NCI-H82 treated with DMSO at 0.1 percent for 48 hours (cell line): ENCODE data around the gene SMIM20.

Experiments
- DNase-seq: peaks from one replicate; lab custom pipeline; 2025; ENCODE audit not compliant: unreplicated experiment; lab: John Stamatoyannopoulos, UW

Gene SMIM20

GRCh38 chr4:25953740-25954139, 39.7 kb downstream of the SMIM20 start:
- no peak for DNase-seq

- DNase-seq: no peak
Observed at GRCh38 chr4:25954293-25954904, 40.4 kb downstream of the SMIM20 start.

- no peak for DNase-seq
Observed at GRCh38 chr4:25955705-25956104, 41.7 kb downstream of the SMIM20 start.

- DNase-seq: no peak
Observed at GRCh38 chr4:25956260-25956659, 42.2 kb downstream of the SMIM20 start.

- DNase-seq: no peak
Observed at GRCh38 chr4:25958110-25958509, 44.1 kb downstream of the SMIM20 start.

DNA sequence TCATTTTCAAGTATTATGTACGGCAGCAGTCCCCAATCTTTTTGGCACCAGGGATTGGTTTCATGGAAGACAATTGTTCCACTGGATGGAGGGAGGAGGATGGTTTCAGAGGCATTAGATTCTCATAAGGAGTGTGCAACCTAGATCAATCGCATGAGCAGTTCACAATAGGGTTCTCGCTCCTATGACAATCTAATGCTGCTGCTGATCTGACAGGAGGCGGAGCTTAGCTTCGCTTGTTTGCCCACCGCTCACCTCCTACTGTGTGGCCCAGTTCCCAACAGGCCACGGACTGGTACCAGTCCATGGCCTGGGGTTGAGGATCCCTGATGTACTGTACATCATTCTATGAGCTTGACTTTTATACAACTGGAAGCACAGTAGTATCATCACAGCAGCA, 48.4 kb downstream of the SMIM20 start:
- no peak for DNase-seq

GRCh38 chr4:25965629-25966028, 51.6 kb downstream of the SMIM20 start:
- DNase-seq: no peak

DNA sequence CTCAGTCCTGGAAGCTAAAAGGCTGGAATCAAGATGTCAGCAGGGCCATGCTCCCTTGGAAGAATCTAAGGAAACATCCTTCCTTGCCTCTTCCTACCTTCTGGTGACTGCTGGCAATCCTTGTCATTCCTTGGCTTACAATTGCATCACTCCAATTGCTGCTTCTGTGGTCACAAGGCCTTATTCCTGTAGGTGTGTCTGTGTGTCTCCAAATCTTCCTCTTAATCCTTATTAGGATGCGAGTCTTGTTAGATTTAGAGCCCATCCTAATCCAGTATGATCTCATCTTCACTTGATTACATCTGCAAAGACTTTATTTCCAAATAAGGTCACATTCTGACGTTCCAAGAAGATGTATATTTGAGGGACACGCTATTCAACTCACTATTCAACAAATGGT, 52.2 kb downstream of the SMIM20 start:
- DNase-seq: peak; percentile 72

DNA sequence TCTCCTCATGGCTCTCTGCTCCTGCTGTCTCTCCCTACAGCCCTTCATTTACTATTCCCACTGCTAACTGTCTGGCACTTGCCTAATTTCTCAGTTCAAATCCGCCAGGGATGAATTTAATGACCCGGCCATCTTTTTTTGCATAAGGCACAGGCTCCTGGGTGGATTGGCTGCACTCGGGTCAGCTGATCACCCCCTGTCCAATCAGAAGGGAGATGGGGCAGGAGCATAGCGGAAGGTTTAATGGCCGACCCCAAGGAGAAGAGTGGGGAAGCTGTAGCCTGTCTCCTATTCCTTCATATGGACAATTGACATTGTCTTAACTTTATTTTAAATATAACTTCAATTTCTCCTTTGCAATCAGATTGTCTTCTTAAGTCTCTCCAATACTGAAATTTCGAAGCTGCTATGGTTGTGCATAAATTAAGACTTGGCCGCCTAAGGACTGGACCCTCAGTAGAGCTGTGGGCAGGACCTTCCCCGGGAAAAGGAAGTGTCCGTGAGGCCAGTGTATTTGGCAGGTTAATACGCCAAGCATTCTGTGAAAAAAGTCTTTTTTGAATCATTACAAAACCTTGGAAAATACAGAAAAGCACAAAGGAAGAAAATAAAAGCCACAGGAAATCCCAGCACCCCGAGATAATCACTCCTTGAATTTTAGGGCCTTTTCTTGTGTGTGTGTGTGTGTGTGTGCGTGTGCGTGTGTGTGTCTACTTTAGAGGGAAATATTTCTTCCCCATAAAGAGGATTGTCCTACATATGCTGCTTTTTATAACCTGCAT, 55.5 kb downstream of the SMIM20 start:
- DNase-seq: no peak

DNA sequence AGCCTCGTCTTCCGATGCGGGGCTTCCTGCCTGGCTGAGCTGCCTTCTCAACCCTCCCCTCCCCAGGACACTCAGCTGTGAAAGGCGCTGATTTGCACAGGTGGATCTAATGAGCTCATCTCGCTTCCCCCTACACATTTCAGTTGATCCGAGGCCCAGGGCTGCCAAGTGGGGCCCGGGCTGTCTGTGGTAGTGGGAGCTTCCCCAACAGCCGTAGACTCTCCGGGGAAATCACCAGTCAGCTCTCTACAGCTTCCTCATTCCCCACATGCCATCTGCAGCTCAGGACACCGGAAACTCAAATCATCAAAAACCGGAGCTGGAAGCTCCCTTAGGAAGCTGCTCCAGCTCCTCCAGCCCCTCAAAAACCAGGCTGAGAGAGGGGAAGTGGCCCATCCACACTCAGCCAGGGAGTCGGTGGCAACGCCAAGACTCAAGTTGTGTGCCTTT, 56.2 kb downstream of the SMIM20 start:
- DNase-seq: no peak

DNA sequence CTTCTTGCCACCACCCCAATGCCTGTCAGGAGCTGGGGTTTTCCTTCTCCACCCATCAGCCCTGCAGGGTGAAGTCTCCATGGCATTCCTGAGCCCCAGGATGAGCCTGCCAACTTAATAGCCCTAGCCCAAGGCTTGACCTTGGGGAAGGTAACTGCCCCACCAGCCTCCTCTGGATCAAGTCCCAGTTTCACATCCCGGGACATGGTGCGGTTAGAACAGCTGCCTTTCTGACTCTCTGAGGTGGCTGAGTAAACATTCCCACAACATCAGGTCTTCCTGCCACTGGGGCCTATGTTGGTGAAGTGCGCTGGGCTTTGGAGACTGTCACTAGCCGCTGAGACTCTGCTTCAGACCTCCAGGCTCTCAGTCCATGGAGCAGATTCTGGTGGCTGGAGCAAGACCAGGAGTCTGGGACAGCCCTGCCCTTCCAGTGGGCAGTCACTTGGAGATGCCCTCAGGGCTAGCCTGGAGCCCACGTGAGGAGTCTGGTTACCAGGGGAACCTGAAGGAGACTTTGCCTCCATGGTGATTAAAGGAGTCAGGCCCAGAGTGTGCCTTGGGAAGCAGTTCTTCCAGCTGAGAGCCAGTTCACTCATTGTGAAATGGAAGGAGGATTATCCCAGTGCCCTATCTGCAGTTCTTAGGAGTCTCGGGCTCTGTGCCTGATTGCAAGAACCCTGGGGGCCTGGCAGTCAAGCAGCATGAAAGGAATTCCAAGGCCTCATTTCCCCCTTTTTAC, 56.8 kb downstream of the SMIM20 start:
- no peak for DNase-seq

DNA sequence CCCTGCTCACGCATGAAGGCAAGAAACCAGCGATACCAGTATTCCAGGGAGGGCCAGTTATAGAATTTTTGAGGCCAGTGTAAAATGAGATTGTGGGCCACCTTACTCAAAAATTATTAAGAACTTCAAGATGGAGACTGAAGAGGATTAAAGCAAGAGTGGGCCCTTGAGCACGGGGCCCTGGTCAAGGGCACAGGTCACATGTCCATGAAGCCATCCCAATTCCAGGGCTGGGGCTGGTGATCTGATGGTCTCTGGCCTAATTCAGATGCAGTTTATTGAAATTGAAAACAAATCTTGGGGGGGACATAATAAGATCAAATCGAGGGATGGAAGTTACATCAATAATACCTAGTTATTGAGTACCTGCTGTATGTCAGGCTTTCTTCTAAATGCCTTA, 58.3 kb downstream of the SMIM20 start:
- DNase-seq: no peak

DNA sequence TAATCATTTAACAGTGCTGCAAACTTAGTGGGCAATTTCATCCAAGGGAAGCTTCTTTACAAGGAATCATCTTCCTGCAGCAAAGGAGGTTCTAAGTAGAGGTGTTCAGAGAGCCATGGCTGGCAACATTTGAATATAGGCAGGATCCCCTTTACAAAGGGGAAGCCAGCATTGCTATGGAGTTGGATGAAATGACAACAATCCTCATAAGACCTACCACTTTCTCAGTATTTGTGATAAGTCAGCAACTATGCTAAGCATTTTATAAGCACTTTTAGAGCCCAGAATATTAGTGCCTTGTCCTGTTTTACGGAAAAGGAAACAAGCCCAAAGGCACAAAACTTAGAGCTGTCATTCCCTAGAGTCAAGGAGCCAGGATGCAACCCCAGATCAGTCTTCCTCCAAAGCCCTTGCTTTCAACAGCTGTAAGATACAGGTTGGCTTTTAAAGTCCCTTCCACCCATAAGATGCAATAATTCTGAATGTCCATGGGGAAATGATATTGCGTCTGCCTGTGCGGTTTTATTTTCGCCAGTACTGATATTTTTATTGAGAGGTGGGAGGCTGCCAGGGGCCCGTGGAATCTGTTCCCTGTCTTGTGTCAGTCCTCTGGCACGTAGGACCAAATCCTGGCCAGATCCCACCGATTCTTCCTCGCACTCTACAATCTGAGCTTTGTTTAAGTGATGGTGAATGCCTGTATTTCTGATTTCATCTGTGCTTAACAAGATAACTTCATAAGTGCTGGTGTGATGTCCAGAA, 59.1 kb downstream of the SMIM20 start:
- DNase-seq: no peak

- DNase-seq: no peak
Observed at GRCh38 chr4:25976780-25977179, 62.8 kb downstream of the SMIM20 start.

GRCh38 chr4:25977397-25978170, 63.6 kb downstream of the SMIM20 start:
- no peak for DNase-seq

DNA sequence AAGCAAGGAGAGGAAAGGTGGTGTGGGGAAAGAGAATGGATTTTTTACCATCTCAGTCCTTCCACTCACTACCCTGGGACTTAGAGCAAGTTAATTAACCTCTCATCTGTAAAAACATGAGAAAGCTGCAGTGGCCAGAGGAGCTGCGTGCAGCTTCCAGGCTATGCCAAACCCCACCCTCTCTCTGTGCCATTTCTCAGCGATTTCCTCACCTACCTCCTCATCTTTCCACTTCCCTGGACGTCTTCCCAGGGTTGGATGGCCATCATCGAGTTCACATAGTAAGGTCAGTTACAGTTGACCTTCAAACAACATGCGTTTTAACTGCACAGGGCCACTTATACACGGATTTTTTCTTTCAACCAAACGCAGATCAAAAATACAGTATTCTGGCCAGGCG, 64.3 kb downstream of the SMIM20 start:
- no peak for DNase-seq
